Measurements from ENCODE around the gene TJP3. TPM values are rescaled to one million over a fixed set of nuclear protein-coding genes. Genes with fewer than 3 reads are reported as not detected.

TJP3 gene
- total RNA-seq, 1 donor from 2014 or later = 14.7 TPM

DNA sequence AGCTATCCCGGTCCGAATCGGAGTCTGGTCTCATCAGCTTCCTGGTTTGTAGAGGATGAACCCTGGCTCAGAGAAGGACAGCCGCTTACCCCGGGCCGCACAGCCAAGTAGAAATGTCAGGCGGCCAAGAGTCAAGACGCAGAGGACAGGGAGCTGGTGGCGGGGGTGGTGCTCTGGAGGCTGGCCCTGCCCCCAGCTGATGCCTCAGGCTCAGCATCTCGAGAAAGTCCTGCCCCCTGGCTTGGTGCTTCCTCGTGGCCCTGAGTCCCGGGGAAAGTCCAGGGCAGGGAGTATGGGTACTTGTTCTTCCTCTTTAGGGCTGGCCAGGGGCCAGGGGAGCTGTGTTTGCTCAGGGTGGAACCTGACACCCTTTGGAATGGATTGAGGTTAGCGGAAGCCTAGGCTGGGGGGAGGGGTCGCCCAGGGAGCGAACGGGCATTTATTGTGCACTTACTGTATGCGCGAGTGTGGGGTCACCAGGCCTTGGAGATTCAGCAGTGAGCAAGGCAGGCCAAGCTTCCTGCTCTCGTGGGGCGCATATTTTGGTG lies 2.2 kb downstream of the TJP3 start:
- H3K4me1 ChIP-seq = peaks cover 9% of the 10 kb centered on the region
- H3K9ac ChIP-seq = no peak overlapping the region
- H3K36me3 Mint-ChIP-seq = no peaks in the 10 kb centered on the region
- H2AFZ ChIP-seq (replicated peaks) = no peak overlapping the region
- H3K36me3 ChIP-seq = no peaks in the 10 kb centered on the region
- DNase-seq (ENCODE audit: low spot score) = no peak
- H4K20me1 ChIP-seq (ENCODE audit: low read depth) = no peaks in the 10 kb centered on the region
- H3K4me3 Mint-ChIP-seq = no peak overlapping the region
- no peak overlapping the region for H3K27ac ChIP-seq
- peaks cover 3% of the 10 kb centered on the region for H3F3A ChIP-seq (ENCODE audit: low read depth)
- H3K27ac Mint-ChIP-seq = no peak overlapping the region
- no peaks in the 10 kb centered on the region for H3K9me3 Mint-ChIP-seq
- H3K4me2 ChIP-seq = no peak overlapping the region
- H3K9me3 ChIP-seq (ENCODE audit: low read depth) = no peaks in the 10 kb centered on the region
- no peak overlapping the region for H3K4me3 ChIP-seq
- H3K79me2 ChIP-seq (ENCODE audit: low read depth) = no peaks in the 10 kb centered on the region
- H3K27me3 ChIP-seq = no peaks in the 10 kb centered on the region
- peaks cover 5% of the 10 kb centered on the region for H3K27me3 Mint-ChIP-seq (ENCODE audit: insufficient read depth, low read depth)
- TF ChIP-seq EZH2phosphoT487 (IDR thresholded peaks at IDR 0.05) (no peak), EZH2 (IDR thresholded peaks at IDR 0.05) (no peak)
- TF ChIP-seq, protein P1, sequence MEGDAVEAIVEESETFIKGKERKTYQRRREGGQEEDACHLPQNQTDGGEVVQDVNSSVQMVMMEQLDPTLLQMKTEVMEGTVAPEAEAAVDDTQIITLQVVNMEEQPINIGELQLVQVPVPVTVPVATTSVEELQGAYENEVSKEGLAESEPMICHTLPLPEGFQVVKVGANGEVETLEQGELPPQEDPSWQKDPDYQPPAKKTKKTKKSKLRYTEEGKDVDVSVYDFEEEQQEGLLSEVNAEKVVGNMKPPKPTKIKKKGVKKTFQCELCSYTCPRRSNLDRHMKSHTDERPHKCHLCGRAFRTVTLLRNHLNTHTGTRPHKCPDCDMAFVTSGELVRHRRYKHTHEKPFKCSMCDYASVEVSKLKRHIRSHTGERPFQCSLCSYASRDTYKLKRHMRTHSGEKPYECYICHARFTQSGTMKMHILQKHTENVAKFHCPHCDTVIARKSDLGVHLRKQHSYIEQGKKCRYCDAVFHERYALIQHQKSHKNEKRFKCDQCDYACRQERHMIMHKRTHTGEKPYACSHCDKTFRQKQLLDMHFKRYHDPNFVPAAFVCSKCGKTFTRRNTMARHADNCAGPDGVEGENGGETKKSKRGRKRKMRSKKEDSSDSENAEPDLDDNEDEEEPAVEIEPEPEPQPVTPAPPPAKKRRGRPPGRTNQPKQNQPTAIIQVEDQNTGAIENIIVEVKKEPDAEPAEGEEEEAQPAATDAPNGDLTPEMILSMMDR (IDR thresholded peaks at IDR 0.05) = no peak
- H3K4me1 Mint-ChIP-seq = peaks cover 6% of the 10 kb centered on the region

DNA sequence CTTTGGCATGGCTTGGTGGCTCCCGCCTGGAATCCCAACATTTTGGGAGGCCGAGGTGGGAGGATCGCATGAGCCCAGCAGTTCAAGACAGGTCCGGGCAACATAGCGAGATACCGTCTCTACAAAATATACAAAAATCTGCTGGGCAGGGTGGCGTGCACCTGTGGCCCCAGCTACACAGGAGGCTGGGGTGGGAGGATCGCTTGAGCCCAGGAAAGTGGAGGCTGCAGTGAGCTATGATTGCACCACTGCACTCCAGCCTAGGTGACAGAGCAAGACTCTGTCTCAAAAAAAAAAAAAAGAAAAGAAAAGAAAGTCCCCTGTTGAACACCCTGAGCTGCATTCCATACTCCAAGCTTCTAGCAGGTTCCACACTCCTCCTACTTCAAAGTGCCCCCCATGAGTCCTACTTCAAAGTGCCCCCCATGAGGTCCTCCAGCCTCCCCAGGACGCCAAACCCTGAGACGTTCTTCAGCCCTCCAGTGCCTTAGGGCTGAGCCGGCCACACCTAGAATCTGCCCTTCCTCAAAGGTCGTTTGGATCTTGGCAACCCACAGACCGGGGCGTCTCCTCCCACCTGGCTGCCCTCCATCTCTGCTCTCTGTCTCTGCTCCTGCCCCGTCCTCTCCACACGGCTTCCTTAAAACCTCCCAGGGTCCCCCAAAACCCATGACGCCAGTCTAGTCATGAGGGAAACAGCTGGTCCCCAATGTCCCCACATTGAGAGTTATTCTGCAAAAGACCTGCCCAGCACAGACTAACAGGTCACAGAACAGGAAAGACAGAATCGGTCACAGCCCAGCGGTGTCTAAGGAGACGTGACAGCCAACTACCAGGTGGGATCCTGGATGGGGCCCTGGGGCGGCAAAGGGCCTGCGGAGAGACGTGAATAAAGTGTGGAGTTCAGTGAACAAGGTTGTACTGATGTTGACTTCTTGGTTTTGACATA lies 4.8 kb downstream of the TJP3 start:
- Mint-ChIP-seq H3K4me1 (peaks cover 6% of the 10 kb centered on the region), H3K27ac (no peak overlapping the region), H3K9me3 (no peaks in the 10 kb centered on the region), H3K36me3 (no peaks in the 10 kb centered on the region), H3K27me3 (ENCODE audit: insufficient read depth, low read depth) (no peaks in the 10 kb centered on the region), H3K4me3 (no peak overlapping the region)
- no peaks in the 10 kb centered on the region for H4K20me1 ChIP-seq (ENCODE audit: low read depth)
- TF ChIP-seq EZH2 (IDR thresholded peaks at IDR 0.05) (no peak), EZH2phosphoT487 (IDR thresholded peaks at IDR 0.05) (no peak)
- TF ChIP-seq, protein P1 (IDR thresholded peaks at IDR 0.05) = no peak
- H3K4me1 ChIP-seq = peaks cover 9% of the 10 kb centered on the region
- no peak overlapping the region for H3K27ac ChIP-seq
- no peaks in the 10 kb centered on the region for H3K36me3 ChIP-seq
- H3K9ac ChIP-seq = no peak overlapping the region
- no peak overlapping the region for H3K4me2 ChIP-seq
- DNase-seq (ENCODE audit: low spot score) = no peak
- no peaks in the 10 kb centered on the region for H3K79me2 ChIP-seq (ENCODE audit: low read depth)
- H3K4me3 ChIP-seq = no peak overlapping the region
- H2AFZ ChIP-seq (replicated peaks) = no peak overlapping the region
- H3F3A ChIP-seq (ENCODE audit: low read depth) = peaks cover 3% of the 10 kb centered on the region
- no peaks in the 10 kb centered on the region for H3K27me3 ChIP-seq
- H3K9me3 ChIP-seq (ENCODE audit: low read depth) = no peaks in the 10 kb centered on the region

DNA sequence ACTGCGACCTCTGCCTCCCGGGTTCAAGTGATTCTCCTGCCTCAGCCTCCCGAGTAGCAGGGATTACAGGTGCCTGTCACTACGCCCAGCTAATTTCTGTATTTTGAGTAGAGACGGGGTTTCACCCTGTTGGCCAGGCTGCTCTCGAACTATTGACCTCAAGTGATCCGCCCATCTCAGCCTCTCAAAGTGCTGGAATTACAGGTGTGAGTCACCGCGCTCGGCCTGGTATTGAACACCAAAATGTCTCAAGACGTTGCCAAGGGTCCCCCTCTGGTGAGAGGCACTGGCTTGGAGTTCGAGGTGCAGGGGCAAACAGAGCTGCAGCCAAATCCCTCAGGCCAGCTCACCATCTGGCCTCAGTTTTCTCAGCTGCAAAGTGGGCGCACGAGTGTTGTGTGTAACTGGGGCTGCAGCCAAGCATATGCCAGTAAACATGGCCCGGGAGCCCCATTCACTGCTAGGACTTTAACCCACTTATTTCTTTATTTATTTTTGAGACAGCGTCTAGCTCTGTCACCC lies 8.0 kb downstream of the TJP3 start:
- Mint-ChIP-seq H3K27me3 (ENCODE audit: insufficient read depth, low read depth) (peaks cover 6% of the 10 kb centered on the region), H3K4me3 (no peak overlapping the region)
- H3K4me3 ChIP-seq = no peak overlapping the region

More for the DNA sequence above, 8.0 kb downstream of the TJP3 start:
- Mint-ChIP-seq H3K9me3 (no peaks in the 10 kb centered on the region), H3K36me3 (no peaks in the 10 kb centered on the region), H3K4me1 (peaks cover 9% of the 10 kb centered on the region), H3K27ac (no peak overlapping the region)
- Histone ChIP-seq H3K27me3 (no peaks in the 10 kb centered on the region), H3F3A (ENCODE audit: low read depth) (peaks cover 19% of the 10 kb centered on the region), H2AFZ (replicated peaks) (no peak overlapping the region), H3K79me2 (ENCODE audit: low read depth) (no peaks in the 10 kb centered on the region), H3K9ac (no peak overlapping the region), H3K4me1 (peaks cover 4% of the 10 kb centered on the region), H3K9me3 (ENCODE audit: low read depth) (no peaks in the 10 kb centered on the region), H3K4me2 (no peak overlapping the region), H3K36me3 (no peaks in the 10 kb centered on the region), H4K20me1 (ENCODE audit: low read depth) (no peaks in the 10 kb centered on the region), H3K27ac (no peak overlapping the region)
- DNase-seq (ENCODE audit: low spot score) = no peak
- no peak for TF ChIP-seq EZH2 (IDR thresholded peaks at IDR 0.05)
- TF ChIP-seq, protein P1 (IDR thresholded peaks at IDR 0.05) = no peak
- TF ChIP-seq EZH2phosphoT487 (IDR thresholded peaks at IDR 0.05) = no peak

Measured in neural progenitor cell (in vitro differentiated cells).